BLaER1 treated with 17β-estradiol and CSF1 and Interleukin-3, amounts not matched to agents 10 nM and 100 nM (cell line): Measurements from ENCODE around the gene NUP62CL.
"Not testable (repeated sequence)": the region's sequence is repeated elsewhere in the genome, so short reads cannot be mapped to it uniquely, and the experiment has no call there.

Source experiments
- H3K27ac ChIP-seq, 11 experiments: shearing (Covaris generic); formaldehyde crosslinking; 2 replicates each; pipeline ENCODE4 v1.8.1; 2022
- H3K27me3 ChIP-seq, 11 experiments: shearing (Covaris generic); formaldehyde crosslinking; 2 replicates each; pipeline ENCODE4 v1.8.1; 2022
- H3K36me3 ChIP-seq, 11 experiments: shearing (Covaris generic); formaldehyde crosslinking; 2 replicates each; pipeline ENCODE4 v1.8.1; 2022
- H3K4me1 ChIP-seq, 10 experiments: shearing (Covaris generic); formaldehyde crosslinking; 2 replicates each; pipeline ENCODE4 v1.8.1; 2022
- H3K4me2 ChIP-seq, 11 experiments: shearing (Covaris generic); formaldehyde crosslinking; 2 replicates each; pipeline ENCODE4 v1.8.1; 2022
- H3K4me3 ChIP-seq, 10 experiments: shearing (Covaris generic); formaldehyde crosslinking; 2 replicates each; pipeline ENCODE4 v1.8.1; 2022
- H3K9ac ChIP-seq, 11 experiments: shearing (Covaris generic); formaldehyde crosslinking; 2 replicates each; pipeline ENCODE4 v1.8.1; 2022
- H3K9me3 ChIP-seq, 11 experiments: shearing (Covaris generic); formaldehyde crosslinking; replicated peaks in 1 of 11; 2 replicates each; pipeline ENCODE4 v1.8.1; 2022
- H4K20me1 ChIP-seq, 11 experiments: shearing (Covaris generic); formaldehyde crosslinking; 2 replicates each; pipeline ENCODE4 v1.8.1; 2022
- Cebpa-rat ChIP-seq, 11 experiments: shearing (Covaris generic); IDR thresholded peaks; 2 replicates each; pipeline ENCODE4 v1.8.1; 2022

Gene NUP62CL

DNA sequence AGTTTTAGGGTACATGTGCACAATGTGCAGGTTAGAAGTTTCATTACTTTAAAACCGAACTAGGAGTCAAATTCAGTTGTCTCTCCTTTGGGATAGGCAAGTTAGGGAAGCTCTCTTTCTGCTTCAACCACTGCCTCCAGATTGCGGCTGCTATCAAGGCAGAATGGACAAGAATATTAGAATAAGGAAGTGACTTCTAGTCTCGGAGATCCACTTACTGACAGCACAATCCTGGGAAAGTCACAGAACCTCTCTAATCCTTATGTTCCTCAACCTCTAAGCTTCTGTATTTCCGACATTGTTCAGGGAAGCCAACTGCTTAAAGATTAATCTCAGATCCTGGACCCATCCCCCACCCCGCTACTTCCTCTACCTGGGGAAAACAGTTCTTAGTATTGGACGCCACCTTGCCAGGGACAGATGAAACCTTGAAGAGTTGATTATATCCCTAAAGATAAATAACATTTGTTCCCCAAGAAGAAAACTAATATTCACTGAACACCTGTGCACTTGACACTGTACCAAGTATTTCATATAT is 2.1 kb downstream of the NUP62CL start:
- Histone ChIP-seq H3K27ac (no peak overlapping the region), H3K4me2 (no peak overlapping the region), H4K20me1 (no peaks in the 10 kb centered on the region), H3K27me3 (peaks cover 26 to 81% (median 76%) of the 10 kb centered on the region in 11 experiments), H3K9me3 (peaks cover 0 to 11% (median 0%) of the 10 kb centered on the region in 11 experiments; a peak in 5 of 22 replicates), H3K4me3 (no peak overlapping the region), H3K36me3 (no peaks in the 10 kb centered on the region), H3K4me1 (peaks cover 0 to 7% (median 0%) of the 10 kb centered on the region in 10 experiments; a peak in 3 of 20 replicates), H3K9ac (no peak overlapping the region)
- no peak for TF ChIP-seq Cebpa-rat (IDR thresholded peaks at IDR 0.05)

DNA sequence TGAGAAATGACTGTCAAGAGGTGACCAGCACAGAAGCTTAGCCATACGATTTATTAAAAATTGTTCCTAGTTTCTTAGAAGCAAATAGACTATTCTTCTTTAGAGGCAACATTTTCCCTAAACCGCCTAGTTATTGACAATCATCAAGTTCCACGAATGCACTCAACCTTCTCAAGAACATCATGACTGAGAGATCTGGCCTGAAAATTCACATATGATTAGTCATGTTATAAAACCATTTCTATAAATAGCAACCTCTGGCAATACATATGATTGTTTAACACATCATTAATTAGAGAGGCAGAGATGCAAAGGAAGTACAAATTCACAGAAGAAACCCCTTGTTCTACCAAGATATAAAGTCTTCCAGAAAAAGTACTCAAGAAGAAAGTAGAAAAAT is 6.7 kb downstream of the NUP62CL start:
- Histone ChIP-seq H3K9me3 (peaks cover 0 to 11% (median 7%) of the 10 kb centered on the region in 11 experiments; a peak in 7 of 22 replicates), H4K20me1 (no peaks in the 10 kb centered on the region), H3K36me3 (no peaks in the 10 kb centered on the region), H3K4me1 (no peaks in the 10 kb centered on the region), H3K9ac (no peak overlapping the region), H3K4me3 (no peak overlapping the region), H3K27ac (no peak overlapping the region), H3K27me3 (peaks cover 46 to 95% (median 81%) of the 10 kb centered on the region in 11 experiments), H3K4me2 (no peak overlapping the region)
- TF ChIP-seq Cebpa-rat (IDR thresholded peaks at IDR 0.05) = no peak

DNA sequence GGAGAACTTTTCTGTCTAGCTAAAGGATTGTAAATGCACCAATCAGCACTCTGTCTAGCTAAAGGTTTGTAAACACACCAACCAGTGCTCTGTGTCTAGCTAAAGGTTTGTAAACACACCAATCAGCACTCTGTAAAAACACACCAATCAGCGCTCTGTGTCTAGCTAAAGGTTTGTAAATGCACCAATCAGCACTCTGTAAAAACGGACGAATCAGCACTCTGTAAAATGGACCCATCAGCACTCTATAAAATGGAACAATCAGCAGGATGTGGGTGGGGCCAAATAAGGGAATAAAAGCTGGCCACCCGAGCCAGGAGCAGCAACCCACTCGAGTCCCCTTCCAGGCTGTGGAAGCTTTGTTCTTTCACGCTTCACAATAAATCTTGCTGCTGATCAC is 8.2 kb downstream of the NUP62CL start:
- not testable (repeated sequence) for H3K4me2 ChIP-seq, H4K20me1 ChIP-seq, H3K4me1 ChIP-seq, H3K4me3 ChIP-seq, H3K36me3 ChIP-seq, H3K9ac ChIP-seq, H3K27ac ChIP-seq
- Histone ChIP-seq H3K9me3 (peaks cover 0 to 11% (median 7%) of the 10 kb centered on the region in 11 experiments; a peak in 7 of 22 replicates), H3K27me3 (peaks cover 57 to 97% (median 85%) of the 10 kb centered on the region in 11 experiments)

DNA sequence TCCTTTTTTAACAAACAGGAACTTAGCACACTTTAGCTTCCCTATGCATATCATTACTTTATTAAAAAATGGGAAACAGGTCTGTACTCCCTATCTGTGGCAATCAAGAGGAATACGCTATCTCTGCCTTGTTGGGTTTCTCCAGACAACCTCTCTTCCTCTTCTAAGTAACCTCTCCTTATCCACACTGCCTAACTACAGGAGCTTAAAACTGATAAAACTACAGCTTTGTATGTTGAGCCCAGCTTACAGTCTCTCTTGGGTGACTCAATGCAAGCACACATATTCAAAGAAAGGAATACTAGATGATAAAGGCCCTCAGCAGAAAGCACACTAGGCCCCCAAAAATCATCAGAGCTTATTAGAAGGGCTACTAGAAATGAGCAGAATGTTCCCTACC is 8.9 kb downstream of the NUP62CL start:
- no peak for TF ChIP-seq Cebpa-rat (IDR thresholded peaks at IDR 0.05)
- Histone ChIP-seq H3K4me1 (no peaks in the 10 kb centered on the region), H3K36me3 (no peaks in the 10 kb centered on the region), H3K9ac (no peak overlapping the region), H4K20me1 (no peaks in the 10 kb centered on the region; a peak in 1 of 22 replicates), H3K27ac (no peak overlapping the region), H3K9me3 (peaks cover 0 to 11% (median 7%) of the 10 kb centered on the region in 11 experiments; a peak in 7 of 22 replicates), H3K4me3 (no peak overlapping the region), H3K4me2 (no peak overlapping the region), H3K27me3 (peaks cover 58 to 98% (median 89%) of the 10 kb centered on the region in 11 experiments)

DNA sequence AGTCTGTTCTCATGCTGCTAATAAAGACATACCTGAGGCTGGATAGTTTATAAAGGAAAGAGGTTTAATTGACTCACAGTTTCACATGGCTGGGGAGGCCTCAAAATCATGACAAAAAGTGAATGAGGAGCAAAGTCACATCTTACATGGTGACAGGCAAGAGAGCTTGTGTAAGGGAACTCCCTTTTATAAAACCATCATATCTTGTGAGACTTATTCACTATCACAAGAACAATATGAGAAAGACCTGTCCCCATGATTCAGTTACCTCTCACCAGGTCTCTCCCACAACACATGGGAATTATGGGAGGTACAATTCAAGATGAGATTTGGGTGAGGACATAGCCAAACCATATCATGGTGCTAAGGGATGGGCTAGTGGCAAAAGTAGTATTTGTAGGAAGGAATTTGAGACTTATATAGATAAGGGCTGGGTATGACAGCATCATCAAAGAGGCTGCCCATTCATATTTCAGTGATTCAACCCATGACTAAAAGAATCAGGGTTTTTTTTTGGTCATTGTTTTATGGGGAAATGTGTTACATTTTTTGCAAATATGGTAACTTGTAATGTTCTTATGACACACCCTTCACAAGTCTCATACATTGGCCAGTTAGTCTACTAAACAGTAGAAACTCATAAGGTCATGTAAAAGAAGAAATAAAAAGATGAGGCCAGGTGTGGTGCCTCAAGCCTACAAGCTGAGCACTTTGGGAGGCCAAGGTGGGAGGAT is 34.7 kb downstream of the NUP62CL start:
- no peaks in the 10 kb centered on the region for H3K36me3 ChIP-seq
- H3K9me3 ChIP-seq = no peaks in the 10 kb centered on the region
- no peaks in the 10 kb centered on the region for H3K4me1 ChIP-seq

DNA sequence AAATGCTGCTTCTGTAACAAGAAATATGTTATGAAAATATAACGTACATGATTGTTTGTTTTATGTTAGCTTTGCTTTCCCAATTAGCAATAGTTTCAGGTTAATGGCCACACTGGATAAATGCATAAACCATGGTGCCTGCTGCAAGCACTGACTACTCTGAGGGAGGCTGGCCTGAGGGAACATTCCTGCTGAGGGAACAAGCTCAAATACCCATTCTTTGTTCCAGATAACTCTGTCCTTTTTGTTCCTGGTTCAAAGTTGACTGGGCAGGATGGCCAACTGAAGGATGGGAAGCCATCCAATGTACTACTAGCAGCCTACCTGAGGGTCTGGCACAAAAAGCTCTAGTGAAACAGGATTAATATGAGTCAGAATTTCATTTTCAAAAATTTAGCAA is 37.5 kb downstream of the NUP62CL start:
- Histone ChIP-seq H3K9me3 (no peaks in the 10 kb centered on the region), H3K27ac (no peak overlapping the region)
- TF ChIP-seq Cebpa-rat (IDR thresholded peaks at IDR 0.05) = no peak

More for the DNA sequence above, 34.7 kb downstream of the NUP62CL start:
- Histone ChIP-seq H4K20me1 (no peaks in the 10 kb centered on the region; a peak in 2 of 22 replicates), H3K9ac (no peak overlapping the region), H3K4me2 (no peak overlapping the region), H3K27ac (no peak overlapping the region), H3K27me3 (peaks cover 67 to 98% (median 87%) of the 10 kb centered on the region in 11 experiments; a peak in 21 of 22 replicates), H3K4me3 (no peak overlapping the region)
- no peak for TF ChIP-seq Cebpa-rat (IDR thresholded peaks at IDR 0.05)

DNA sequence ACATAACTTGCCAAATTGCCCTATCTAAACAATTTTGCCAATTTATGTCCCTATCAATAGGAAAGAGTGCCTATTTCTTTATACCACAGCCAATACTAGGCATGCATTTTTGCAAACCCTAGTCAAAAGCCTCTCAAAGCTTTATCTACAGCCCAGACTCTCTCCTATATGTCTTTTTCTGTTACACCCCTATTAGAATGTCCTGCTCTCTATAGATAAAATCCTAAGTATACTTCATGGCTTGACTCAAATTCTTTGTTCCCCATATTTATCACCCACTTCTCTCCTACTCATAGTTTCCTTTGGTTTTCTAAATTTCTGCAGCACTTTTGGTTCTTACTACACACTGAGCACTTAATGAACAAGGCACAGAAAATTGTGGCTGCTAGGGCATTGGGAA is 38.0 kb downstream of the NUP62CL start:
- H3K27me3 ChIP-seq = peaks cover 54 to 99% (median 85%) of the 10 kb centered on the region in 11 experiments; a peak in 21 of 22 replicates
- H3K4me3 ChIP-seq = no peak overlapping the region
- H3K9ac ChIP-seq = no peak overlapping the region
- H3K9me3 ChIP-seq = no peaks in the 10 kb centered on the region
- no peak overlapping the region for H3K27ac ChIP-seq
- H3K36me3 ChIP-seq = no peaks in the 10 kb centered on the region
- TF ChIP-seq Cebpa-rat (IDR thresholded peaks at IDR 0.05) = no peak
- H3K4me2 ChIP-seq = no peak overlapping the region
- no peaks in the 10 kb centered on the region for H4K20me1 ChIP-seq
- no peaks in the 10 kb centered on the region for H3K4me1 ChIP-seq

More for the DNA sequence above, 37.5 kb downstream of the NUP62CL start:
- H3K4me2 ChIP-seq = no peak overlapping the region
- H3K9ac ChIP-seq = no peak overlapping the region
- no peaks in the 10 kb centered on the region for H4K20me1 ChIP-seq
- H3K4me3 ChIP-seq = no peak overlapping the region
- H3K27me3 ChIP-seq = peaks cover 55 to 99% (median 86%) of the 10 kb centered on the region in 11 experiments; a peak in 21 of 22 replicates
- no peaks in the 10 kb centered on the region for H3K36me3 ChIP-seq
- H3K4me1 ChIP-seq = no peaks in the 10 kb centered on the region

DNA sequence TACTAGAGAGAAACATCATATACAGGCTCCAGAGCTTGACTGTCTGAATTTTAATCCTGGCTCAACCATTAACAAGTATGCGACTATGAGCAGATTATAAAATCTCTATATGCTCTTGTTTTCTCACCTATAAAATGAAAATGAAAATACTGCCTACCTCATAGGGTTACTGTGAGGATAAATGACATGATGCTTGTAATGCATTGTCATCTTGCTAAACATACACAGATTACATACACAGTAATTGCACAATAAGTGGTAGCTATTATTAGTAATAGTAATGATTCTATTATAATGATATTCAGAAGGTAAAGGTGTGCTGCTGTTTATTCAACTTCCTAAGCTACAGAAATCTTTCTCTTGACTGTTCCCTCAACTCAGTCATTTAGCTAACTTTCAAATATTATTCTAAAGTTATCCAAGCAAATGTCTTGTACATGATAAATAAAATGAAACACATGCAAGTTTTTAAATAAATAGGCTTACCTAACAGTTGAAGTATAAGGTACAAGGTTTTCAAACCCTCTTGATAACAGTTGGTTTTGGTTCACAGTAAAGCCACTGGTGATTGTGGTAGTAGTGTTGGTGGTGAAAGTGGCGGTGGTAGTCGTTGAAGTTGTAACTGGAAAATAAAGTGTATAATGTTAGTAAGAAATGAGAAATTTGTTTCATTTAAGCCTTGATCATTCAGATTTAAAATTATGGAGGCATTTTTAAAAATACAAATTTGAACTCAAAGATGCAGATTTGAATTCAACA is 38.9 kb downstream of the NUP62CL start:
- TF ChIP-seq Cebpa-rat (IDR thresholded peaks at IDR 0.05) = no peak
- H3K27me3 ChIP-seq = peaks cover 55 to 99% (median 85%) of the 10 kb centered on the region in 11 experiments
- H3K4me3 ChIP-seq = no peak overlapping the region
- no peak overlapping the region for H3K4me2 ChIP-seq
- H3K9me3 ChIP-seq = no peaks in the 10 kb centered on the region
- H4K20me1 ChIP-seq = no peaks in the 10 kb centered on the region
- no peak overlapping the region for H3K27ac ChIP-seq
- no peaks in the 10 kb centered on the region for H3K4me1 ChIP-seq
- H3K36me3 ChIP-seq = no peaks in the 10 kb centered on the region
- no peak overlapping the region for H3K9ac ChIP-seq

DNA sequence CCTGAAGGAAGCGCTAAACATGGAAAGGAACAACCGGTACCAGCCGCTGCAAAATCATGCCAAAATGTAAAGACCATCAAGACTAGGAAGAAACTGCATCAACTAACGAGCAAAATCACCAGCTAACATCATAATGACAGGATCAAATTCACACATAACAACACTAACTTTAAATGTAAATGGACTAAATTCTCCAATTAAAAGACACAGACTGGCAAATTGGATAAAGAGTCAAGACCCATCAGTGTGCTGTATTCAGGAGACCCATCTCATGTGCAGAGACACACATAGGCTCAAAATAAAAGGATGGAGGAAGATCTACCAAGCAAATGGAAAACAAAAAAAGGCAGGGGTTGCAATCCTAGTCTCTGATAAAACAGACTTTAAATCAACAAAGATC is 48.6 kb downstream of the NUP62CL start:
- H3K36me3 ChIP-seq, H3K4me3 ChIP-seq, H3K9ac ChIP-seq, H3K27ac ChIP-seq, H3K4me2 ChIP-seq, H4K20me1 ChIP-seq: not testable (repeated sequence)
- Histone ChIP-seq H3K9me3 (peaks cover 0 to 17% (median 6%) of the 10 kb centered on the region in 11 experiments; a peak in 11 of 22 replicates), H3K27me3 (peaks cover 20 to 38% (median 31%) of the 10 kb centered on the region in 11 experiments), H3K4me1 (peaks cover 0 to 10% (median 0%) of the 10 kb centered on the region in 10 experiments; a peak in 8 of 20 replicates)

DNA sequence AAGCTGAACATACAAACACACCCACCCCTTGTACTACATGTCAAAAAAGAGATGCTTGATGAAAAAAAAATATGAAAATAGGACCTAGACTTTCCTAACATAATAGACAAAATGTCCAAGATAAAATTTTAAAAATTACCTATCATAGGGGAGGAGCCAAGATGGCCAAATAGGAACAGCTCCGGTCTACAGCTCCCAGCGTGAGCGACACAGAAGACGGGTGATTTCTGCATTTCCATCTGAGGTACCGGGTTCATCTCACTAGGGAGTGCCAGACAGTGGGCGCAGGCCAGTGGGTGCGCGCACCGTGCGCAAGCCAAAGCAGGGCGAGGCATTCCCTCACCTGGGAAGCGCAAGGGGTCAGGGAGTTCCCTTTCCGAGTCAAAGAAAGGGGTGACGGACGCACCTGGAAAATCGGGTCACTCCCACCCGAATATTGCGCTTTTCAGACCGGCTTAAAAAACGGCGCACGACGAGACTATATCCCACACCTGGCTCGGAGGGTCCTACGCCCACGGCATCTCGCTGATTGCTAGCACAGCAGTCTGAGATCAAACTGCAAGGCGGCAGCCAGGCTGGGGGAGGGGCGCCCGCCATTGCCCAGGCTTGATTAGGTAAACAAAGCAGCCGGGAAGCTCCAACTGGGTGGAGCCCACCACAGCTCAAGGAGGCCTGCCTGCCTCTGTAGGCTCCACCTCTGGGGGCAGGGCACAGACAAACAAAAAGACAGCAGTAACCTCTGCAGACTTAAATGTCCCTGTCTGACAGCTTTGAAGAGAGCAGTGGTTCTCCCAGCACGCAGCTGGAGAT is 50.4 kb downstream of the NUP62CL start:
- H3K36me3 ChIP-seq, H3K4me3 ChIP-seq, H4K20me1 ChIP-seq, H3K9ac ChIP-seq, H3K27ac ChIP-seq, H3K4me2 ChIP-seq: not testable (repeated sequence)
- Histone ChIP-seq H3K9me3 (peaks cover 0 to 17% (median 6%) of the 10 kb centered on the region in 11 experiments; a peak in 11 of 22 replicates), H3K4me1 (peaks cover 0 to 10% (median 0%) of the 10 kb centered on the region in 10 experiments; a peak in 8 of 20 replicates), H3K27me3 (peaks cover 23 to 42% (median 34%) of the 10 kb centered on the region in 11 experiments; a peak in 21 of 22 replicates)
